Colonic mucosa (tissue), 4 donors: Measurements from ENCODE around the gene CENPQ. TPM values are rescaled to one million over a fixed set of nuclear protein-coding genes. Genes with fewer than 3 reads are reported as not detected.
"Not testable (repeated sequence)": the region's sequence is repeated elsewhere in the genome, so short reads cannot be mapped to it uniquely, and the experiment has no call there.

Experiments
- DNase-seq: peaks from one replicate; pipeline ENCODE4 v3.0.0-alpha.2; 2020
- H3K27ac ChIP-seq: fragments of 200-600 bp; one replicate; pipeline ENCODE4 v1.8.0; 2021
- H3K27me3 ChIP-seq: fragments of 200-600 bp; one replicate; pipeline ENCODE4 v1.8.0; 2021
- H3K36me3 ChIP-seq: fragments of 200-600 bp; one replicate; pipeline ENCODE4 v1.8.0; 2021
- H3K4me1 ChIP-seq: fragments of 200-600 bp; one replicate; pipeline ENCODE4 v1.8.0; 2021; ENCODE audit warnings: mild to moderate bottlenecking
- H3K4me3 ChIP-seq: fragments of 200-600 bp; one replicate; pipeline ENCODE4 v1.8.0; 2021
- H3K9ac ChIP-seq, 2 donors: one replicate each; pipeline ENCODE4 v1.7.0; 2013; ENCODE audit warnings: control low read depth in 2 of 2, low read depth in 2 of 2, low read length in 2 of 2
- H3K9me3 ChIP-seq: fragments of 200-600 bp; one replicate; pipeline ENCODE4 v1.8.0; 2021
- intact Hi-C: fragments of 100-400 bp; cut with DNase I; formaldehyde crosslinking; loops from one replicate; pipeline ENCODE4 v1.14.1; 2022
- total RNA-seq, 2 donors: library from RNA; stranded (reverse); fragmentation: NEBNext Ultra II Directional in 1 of 2; extraction: Animal tissue kit (Norgen Biotek cat#: 25700) in 1 of 2; gene quantifications; one replicate each; pipeline ENCODE4 v1.2.1, GENCODE V29; 2021
- TF ChIP-seq, protein P1 (sequence below): fragments of 200-600 bp; IDR thresholded peaks from one replicate; pipeline ENCODE4 v1.8.0; 2022; ENCODE audit warnings: antibody characterized with exemption, mild to moderate bottlenecking
- donor health status: healthy.
- donor health status: DM: no; HTN: no; CAD: no.
- donor health status: DM: no; HTN: no; CAD: no.

CENPQ gene
- total RNA-seq, 2 donors from 2014 or later: 3.7 to 3.9 TPM

DNA sequence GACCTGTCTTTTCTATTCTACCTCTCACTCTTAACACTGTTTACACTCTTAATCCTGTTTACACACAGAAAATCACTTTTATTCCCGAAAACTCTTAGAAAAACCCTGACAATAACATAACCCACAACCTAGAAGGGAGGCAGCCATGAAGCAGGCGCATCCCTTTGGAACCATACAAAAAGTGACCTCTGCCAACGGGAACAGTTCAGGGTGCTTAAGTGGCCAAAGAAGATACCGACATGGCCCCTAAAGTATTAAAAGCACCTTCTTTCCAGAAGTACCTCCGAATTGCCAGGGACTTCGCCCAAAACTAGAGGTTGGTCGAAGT lies 607 bp upstream of the CENPQ start:
- Histone ChIP-seq H3K4me1 (peaks cover 6% of the 10 kb centered on the region), H3K27ac (peak overlapping the region; percentile 6), H3K9ac (peak overlapping the region; percentile 84 to 100), H3K4me3 (peak overlapping the region; percentile 44), H3K36me3 (no peaks in the 10 kb centered on the region), H3K9me3 (no peaks in the 10 kb centered on the region), H3K27me3 (no peaks in the 10 kb centered on the region)
- no peak for DNase-seq
- intact Hi-C loops: no loop called here
- TF ChIP-seq, protein P1, sequence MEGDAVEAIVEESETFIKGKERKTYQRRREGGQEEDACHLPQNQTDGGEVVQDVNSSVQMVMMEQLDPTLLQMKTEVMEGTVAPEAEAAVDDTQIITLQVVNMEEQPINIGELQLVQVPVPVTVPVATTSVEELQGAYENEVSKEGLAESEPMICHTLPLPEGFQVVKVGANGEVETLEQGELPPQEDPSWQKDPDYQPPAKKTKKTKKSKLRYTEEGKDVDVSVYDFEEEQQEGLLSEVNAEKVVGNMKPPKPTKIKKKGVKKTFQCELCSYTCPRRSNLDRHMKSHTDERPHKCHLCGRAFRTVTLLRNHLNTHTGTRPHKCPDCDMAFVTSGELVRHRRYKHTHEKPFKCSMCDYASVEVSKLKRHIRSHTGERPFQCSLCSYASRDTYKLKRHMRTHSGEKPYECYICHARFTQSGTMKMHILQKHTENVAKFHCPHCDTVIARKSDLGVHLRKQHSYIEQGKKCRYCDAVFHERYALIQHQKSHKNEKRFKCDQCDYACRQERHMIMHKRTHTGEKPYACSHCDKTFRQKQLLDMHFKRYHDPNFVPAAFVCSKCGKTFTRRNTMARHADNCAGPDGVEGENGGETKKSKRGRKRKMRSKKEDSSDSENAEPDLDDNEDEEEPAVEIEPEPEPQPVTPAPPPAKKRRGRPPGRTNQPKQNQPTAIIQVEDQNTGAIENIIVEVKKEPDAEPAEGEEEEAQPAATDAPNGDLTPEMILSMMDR: no peak

DNA sequence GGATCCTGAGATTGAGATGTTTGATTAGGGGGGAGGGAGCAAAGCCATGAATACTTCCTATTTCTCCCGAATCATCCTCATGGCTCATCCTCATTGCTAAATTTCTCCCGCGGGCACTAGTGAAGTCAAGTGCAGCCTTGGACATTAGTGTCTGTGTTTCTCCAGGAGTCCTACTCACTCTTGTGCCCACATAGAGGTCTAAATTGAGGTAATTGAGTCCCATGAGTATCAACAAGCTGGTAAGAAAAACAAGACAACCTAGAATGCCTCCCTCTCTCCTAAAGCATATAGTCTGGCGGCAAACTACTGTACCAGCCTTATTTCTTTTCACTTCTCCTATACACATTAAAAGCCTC lies 420 bp downstream of the CENPQ start:
- TF ChIP-seq, protein P1: no peak
- intact Hi-C loops: no loop called here
- DNase-seq: no peak
- Histone ChIP-seq H3K27ac (no peak overlapping the region), H3K4me1 (peaks cover 6% of the 10 kb centered on the region), H3K36me3 (no peaks in the 10 kb centered on the region), H3K4me3 (peak overlapping the region; percentile 44), H3K9me3 (no peaks in the 10 kb centered on the region), H3K9ac (peak overlapping the region; percentile 54 to 100), H3K27me3 (no peaks in the 10 kb centered on the region)

DNA sequence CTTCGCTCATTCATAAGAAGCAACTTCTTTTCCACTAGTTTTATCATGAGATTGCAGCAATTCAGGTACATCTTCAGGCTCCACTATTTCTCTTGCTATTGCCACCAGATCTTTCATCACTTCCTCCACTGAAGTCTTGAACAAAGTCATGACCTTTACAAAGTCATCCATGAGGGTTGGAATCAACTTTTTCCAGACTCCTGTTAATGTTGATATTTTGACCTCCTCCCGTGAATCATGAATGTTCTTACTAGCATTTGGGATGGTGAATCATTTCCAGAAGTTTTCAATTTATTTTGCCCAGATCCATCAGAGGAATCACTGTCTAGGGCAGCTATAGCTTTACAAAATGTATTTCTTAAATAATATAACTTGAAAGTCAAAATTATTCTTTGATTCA lies 1.5 kb downstream of the CENPQ start:
- TF ChIP-seq, protein P1: no peak
- H3K36me3 ChIP-seq: no peaks in the 10 kb centered on the region

DNA sequence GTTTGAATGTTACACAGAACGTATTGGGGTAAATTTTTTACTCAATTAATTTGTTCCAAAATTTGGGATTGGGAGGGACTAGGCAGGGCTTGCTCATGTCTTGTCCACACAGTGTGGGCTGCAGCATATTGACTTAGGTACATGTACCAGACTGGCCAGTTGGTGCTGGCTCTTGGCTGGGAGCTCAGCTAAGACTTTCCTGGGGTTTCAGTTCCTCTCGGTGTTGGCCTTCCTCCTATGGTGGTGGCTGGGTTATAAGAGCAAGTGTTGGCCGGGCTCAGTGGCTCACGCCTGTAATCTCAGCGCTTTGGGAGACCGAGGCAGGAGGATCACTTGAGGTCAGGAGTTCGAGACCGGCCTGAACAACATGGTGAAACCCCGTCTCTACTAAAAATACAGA lies 4.9 kb downstream of the CENPQ start:
- Histone ChIP-seq H3K4me1 (peaks cover 6% of the 10 kb centered on the region), H3K36me3 (no peaks in the 10 kb centered on the region), H3K27ac (no peak overlapping the region), H3K9ac (no peak overlapping the region), H3K27me3 (no peaks in the 10 kb centered on the region), H3K9me3 (no peaks in the 10 kb centered on the region), H3K4me3 (no peak overlapping the region)
- no peak for DNase-seq
- intact Hi-C loops: no loop called here
- TF ChIP-seq, protein P1: no peak

More for the DNA sequence above, 1.5 kb downstream of the CENPQ start:
- H3K9ac ChIP-seq: no peak overlapping the region
- H3K9me3 ChIP-seq: no peaks in the 10 kb centered on the region
- H3K27me3 ChIP-seq: no peaks in the 10 kb centered on the region
- H3K27ac ChIP-seq: no peak overlapping the region
- H3K4me1 ChIP-seq: peaks cover 6% of the 10 kb centered on the region
- intact Hi-C loops: no loop called here
- H3K4me3 ChIP-seq: no peak overlapping the region
- DNase-seq: no peak

DNA sequence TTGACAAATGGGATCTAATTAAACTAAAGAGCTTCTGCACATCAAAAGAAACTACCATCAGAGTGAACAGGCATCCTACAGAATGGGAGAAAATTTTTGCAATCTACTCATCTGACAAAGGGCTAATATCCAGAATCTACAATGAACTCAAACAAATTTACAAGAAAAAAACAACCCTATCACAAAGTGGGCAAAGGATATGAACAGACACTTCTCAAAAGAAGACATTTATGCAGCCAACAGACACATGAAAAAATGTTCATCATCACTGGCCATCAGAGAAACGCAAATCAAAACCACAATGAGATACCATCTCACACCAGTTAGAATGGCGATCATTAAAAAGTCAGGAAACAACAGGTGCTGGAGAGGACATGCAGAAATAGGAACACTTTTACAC lies 13.4 kb downstream of the CENPQ start:
- intact Hi-C loops, H3K27ac ChIP-seq, H3K9me3 ChIP-seq, H3K4me3 ChIP-seq, H3K9ac ChIP-seq, DNase-seq, H3K36me3 ChIP-seq, H3K27me3 ChIP-seq, H3K4me1 ChIP-seq: not testable (repeated sequence)

DNA sequence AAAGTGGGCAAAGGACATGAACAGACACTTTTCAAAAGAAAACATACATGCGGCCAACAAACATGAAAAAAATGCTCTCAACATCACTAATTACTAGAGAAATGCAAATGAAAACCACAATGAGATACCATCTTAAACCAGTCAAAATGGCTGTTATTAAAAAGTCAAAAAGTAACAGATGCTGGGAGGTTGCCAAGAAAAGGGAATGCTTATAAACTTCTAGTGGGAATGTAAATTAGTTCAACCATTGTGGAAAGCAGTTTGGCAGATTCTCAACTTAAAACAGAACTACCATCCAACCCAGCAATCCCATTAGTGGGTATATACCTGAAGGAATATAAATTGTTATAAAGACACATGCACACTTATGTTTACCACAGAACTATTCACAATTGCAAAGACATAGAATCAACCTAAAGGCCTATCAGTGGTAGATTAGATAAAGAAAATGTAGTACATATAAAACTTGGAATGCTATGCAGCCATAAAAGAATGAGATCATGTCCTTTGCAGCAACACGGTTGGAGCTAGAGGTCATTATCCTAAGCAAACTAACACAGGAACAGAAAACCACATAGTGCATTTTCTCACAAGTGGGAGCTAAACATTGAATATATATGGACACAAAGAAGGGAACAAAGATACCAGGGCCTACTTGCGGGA lies 16.3 kb downstream of the CENPQ start:
- no peaks in the 10 kb centered on the region for H3K27me3 ChIP-seq
- H3K9ac ChIP-seq: no peak overlapping the region
- no peak for DNase-seq
- H3K36me3 ChIP-seq: no peaks in the 10 kb centered on the region
- H3K9me3 ChIP-seq: no peaks in the 10 kb centered on the region
- TF ChIP-seq, protein P1: no peak
- no peak overlapping the region for H3K4me3 ChIP-seq
- intact Hi-C loops: no loop called here
- H3K4me1 ChIP-seq: no peaks in the 10 kb centered on the region
- H3K27ac ChIP-seq: peak overlapping the region; percentile 28

DNA sequence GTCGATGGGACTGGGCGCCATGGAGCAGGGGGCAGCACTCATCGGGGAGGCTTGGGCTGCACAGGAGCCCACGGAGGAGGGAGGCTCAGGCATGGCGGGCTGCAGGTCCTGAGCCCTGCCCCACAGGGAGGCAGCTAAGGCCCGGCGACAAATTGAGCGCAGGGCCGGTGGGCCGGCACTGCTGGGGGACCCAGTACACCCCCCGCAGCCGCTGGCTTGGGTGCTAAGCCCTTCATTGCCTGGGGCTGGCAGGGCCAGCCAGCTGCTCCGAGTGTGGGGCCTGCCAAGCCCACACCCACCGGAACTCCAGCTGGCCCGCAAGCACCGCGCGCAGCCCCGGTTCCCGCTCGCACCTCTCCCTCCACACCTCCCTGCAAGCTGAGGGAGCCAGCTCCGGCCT lies 18.7 kb downstream of the CENPQ start:
- H3K4me3 ChIP-seq, H3K4me1 ChIP-seq, intact Hi-C loops, H3K36me3 ChIP-seq, H3K9me3 ChIP-seq, H3K9ac ChIP-seq, H3K27me3 ChIP-seq, DNase-seq, H3K27ac ChIP-seq: not testable (repeated sequence)

DNA sequence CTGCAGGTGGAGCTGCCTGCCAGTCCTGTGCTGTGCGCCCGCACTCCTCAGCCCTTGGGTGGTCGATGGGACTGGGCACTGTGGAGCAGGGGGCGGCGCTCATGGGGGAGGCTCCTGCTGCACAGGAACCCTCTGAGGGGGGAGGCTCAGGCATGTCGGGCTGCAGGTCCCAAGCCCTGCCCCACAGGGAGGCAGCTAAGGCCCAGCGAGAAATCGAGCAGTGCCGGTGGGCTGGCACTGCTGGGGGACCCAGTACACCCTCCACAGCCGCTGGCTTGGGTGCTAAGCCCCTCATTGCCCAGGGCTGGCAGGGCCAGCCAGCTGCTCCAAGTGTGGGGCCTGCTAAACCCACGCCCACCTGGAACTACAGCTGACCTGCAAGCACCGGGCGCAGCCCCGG lies 20.2 kb downstream of the CENPQ start:
- H3K9ac ChIP-seq, intact Hi-C loops, H3K4me1 ChIP-seq: not testable (repeated sequence)

More for the DNA sequence above, 20.2 kb downstream of the CENPQ start:
- H3K27ac ChIP-seq, H3K4me3 ChIP-seq, H3K9me3 ChIP-seq, DNase-seq, H3K27me3 ChIP-seq, H3K36me3 ChIP-seq: not testable (repeated sequence)
